NCI-H2196 (cell line): ENCODE measurements around the gene ORAI1.
"Not testable (repeated sequence)": the region's sequence is repeated elsewhere in the genome, so short reads cannot be mapped to it uniquely, and the experiment has no call there.

ENCODE experiments used
- DNase-seq: peaks from one replicate; lab custom pipeline; 2025; ENCODE audit not compliant: unreplicated experiment; lab: John Stamatoyannopoulos, UW

The ORAI1 gene

GRCh38 chr12:121626087-121626852 lies at the start of gene ORAI1:
ORAI1 (plus strand) TSS chr12:121626530.
- DNase-seq, result peak; percentile 97

- DNase-seq, result no peak
Observed at GRCh38 chr12:121576851-121577391, 49.4 kb upstream of the ORAI1 start.

GRCh38 chr12:121577443-121578180 lies 48.7 kb upstream of the ORAI1 start:
- DNase-seq, result no peak

- DNase-seq, result no peak
Observed at GRCh38 chr12:121578230-121579189, 47.8 kb upstream of the ORAI1 start.

GRCh38 chr12:121579190-121579791 lies 47.0 kb upstream of the ORAI1 start:
- no peak for DNase-seq

- DNase-seq, result peak; percentile 70
Observed at GRCh38 chr12:121579981-121580868, 46.1 kb upstream of the ORAI1 start.

- peak; percentile 31 for DNase-seq
Observed at GRCh38 chr12:121580959-121581685, 45.2 kb upstream of the ORAI1 start, which contains the start of gene KDM2B. KDM2B (minus strand) TSS chr12:121581023; CDS start chr12:121580911, 112 bp downstream.

GRCh38 chr12:121581686-121582429 lies 44.5 kb upstream of the ORAI1 start:
- peak; percentile 12 for DNase-seq

GRCh38 chr12:121582583-121583333 lies 43.6 kb upstream of the ORAI1 start:
- no peak for DNase-seq

GRCh38 chr12:121583334-121583661 lies 43.0 kb upstream of the ORAI1 start:
- not testable (repeated sequence) for DNase-seq

- DNase-seq, result not testable (repeated sequence)
Observed at GRCh38 chr12:121584885-121585284, 41.4 kb upstream of the ORAI1 start.

GRCh38 chr12:121590476-121591143 lies 35.7 kb upstream of the ORAI1 start:
- no peak for DNase-seq

GRCh38 chr12:121592320-121592719 lies 34.0 kb upstream of the ORAI1 start:
- no peak for DNase-seq

GRCh38 chr12:121595520-121595919 lies 30.8 kb upstream of the ORAI1 start:
- no peak for DNase-seq

- no peak for DNase-seq
Observed at GRCh38 chr12:121596526-121596925, 29.8 kb upstream of the ORAI1 start.

- no peak for DNase-seq
Observed at GRCh38 chr12:121600702-121601336, 25.5 kb upstream of the ORAI1 start.
